SK-N-SH (cell line): ENCODE results near the gene PIGN. TPM values are rescaled to one million over a fixed set of nuclear protein-coding genes. Genes with fewer than 3 reads are reported as not detected.

Experiments
- CTCF ChIA-PET: fragments of 300-600, 350-600 bp; formaldehyde crosslinking; extraction: SDS; loops from one replicate; lab custom pipeline; 2021; lab: Yijun Ruan, JAX
- POLR2A ChIA-PET: fragments of 350-600 bp; sonication (Branson Sonifier 250); formaldehyde crosslinking; extraction: SDS; loops from one replicate; lab custom pipeline; 2020; ENCODE audit warnings: antibody characterized with exemption, inconsistent platforms; lab: Yijun Ruan, JAX
- DNase-seq: peaks from one replicate; pipeline ENCODE4 v3.0.0; 2012
- H2AFZ ChIP-seq: fragments of 200-600 bp; sonication (generic); 2 replicates; pipeline ENCODE4 v1.8.1; 2016; ENCODE audit warnings: antibody characterized with exemption, mild to moderate bottlenecking, low read depth
- H3F3A ChIP-seq: fragments of 200-600 bp; sonication (generic); replicated peaks from 2 replicates; pipeline ENCODE3; 2016; ENCODE audit warnings: antibody characterized with exemption, mild to moderate bottlenecking; ENCODE audit not compliant: insufficient read depth
- H3K27ac ChIP-seq, 2 experiments: fragments of 200-500 bp in 1 of 2; fragments of 200-600 bp in 1 of 2; sonication (Bioruptor generic) in 1 of 2; sonication (generic), shearing (Covaris generic) in 1 of 2; 2 replicates each; pipeline versions ENCODE4 v1.5.1 to v1.6.1; 2014 to 2016; ENCODE audit warnings: low read depth in 2 of 2, inconsistent platforms in 1 of 2, low read length in 1 of 2, mild to moderate bottlenecking in 1 of 2, mixed read lengths in 1 of 2
- H3K27me3 ChIP-seq: fragments of 200-600 bp; sonication (generic), shearing (Covaris generic); 2 replicates; pipeline ENCODE4 v1.6.1; 2016; ENCODE audit warnings: mixed run types; ENCODE audit not compliant: insufficient read depth
- H3K36me3 ChIP-seq, 2 experiments: fragments of 200-500 bp in 1 of 2; fragments of 200-600 bp in 1 of 2; sonication (Bioruptor generic) in 1 of 2; sonication (generic) in 1 of 2; replicated peaks in 1 of 2; 2 replicates each; pipeline versions ENCODE3 to v1.5.1; 2014 to 2016; ENCODE audit warnings: low read length in 1 of 2, mild to moderate bottlenecking in 1 of 2; ENCODE audit not compliant: insufficient read depth in 2 of 2, control insufficient read depth in 1 of 2
- H3K4me1 ChIP-seq, 2 experiments: fragments of 200-500 bp in 1 of 2; fragments of 200-600 bp in 1 of 2; sonication (Bioruptor generic) in 1 of 2; sonication (generic), shearing (Covaris generic) in 1 of 2; 2 replicates each; pipeline versions ENCODE4 v1.5.1 to v1.6.1; 2014 to 2016; ENCODE audit warnings: low read depth in 1 of 2, low read length in 1 of 2, mixed run types in 1 of 2; ENCODE audit not compliant: insufficient read depth in 2 of 2, control insufficient read depth in 1 of 2
- H3K4me2 ChIP-seq: fragments of 200-600 bp; sonication (generic), shearing (Covaris generic); 2 replicates; pipeline ENCODE4 v1.6.1; 2017; ENCODE audit warnings: mixed run types
- H3K4me3 ChIP-seq, 2 experiments: fragments of 200-500 bp in 1 of 2; fragments of 200-600 bp in 1 of 2; sonication (Bioruptor generic) in 1 of 2; sonication (generic), shearing (Covaris generic) in 1 of 2; 2 replicates each; pipeline versions ENCODE4 v1.5.1 to v1.8.1; 2014 to 2016; ENCODE audit warnings: low read depth in 2 of 2, inconsistent platforms in 1 of 2, low read length in 1 of 2, mild to moderate bottlenecking in 1 of 2, mixed read lengths in 1 of 2, moderate library complexity in 1 of 2
- H3K79me2 ChIP-seq: fragments of 200-600 bp; sonication (generic); 2 replicates; pipeline ENCODE4 v1.8.1; 2017; ENCODE audit warnings: mild to moderate bottlenecking; ENCODE audit not compliant: insufficient read depth
- H3K9ac ChIP-seq: fragments of 200-600 bp; sonication (generic); 2 replicates; pipeline ENCODE4 v1.6.1; 2017; ENCODE audit warnings: mixed run types
- H3K9me2 ChIP-seq: fragments of 200-600 bp; sonication (generic); 2 replicates; pipeline ENCODE4 v1.6.1; 2017; ENCODE audit warnings: mixed run types
- H3K9me3 ChIP-seq: fragments of 200-600 bp; sonication (generic); 2 replicates; pipeline ENCODE4 v1.6.1; 2017; ENCODE audit warnings: mixed run types, mild to moderate bottlenecking, moderate library complexity
- H4K20me1 ChIP-seq: fragments of 200-600 bp; sonication (generic); 2 replicates; pipeline ENCODE4 v1.6.1; 2017; ENCODE audit warnings: mild to moderate bottlenecking, mixed run types; ENCODE audit not compliant: insufficient read depth
- CHD2 ChIP-seq: fragments of 150-350 bp; IDR thresholded peaks from 2 replicates; pipeline ENCODE4 v1.6.1; 2018; ENCODE audit warnings: low read length; ENCODE audit not compliant: partially characterized antibody
- EP300 ChIP-seq, 2 experiments: IDR thresholded peaks; 2 replicates each; pipeline versions ENCODE4 v1.4.0 to v1.6.1; 2012; ENCODE audit warnings: borderline replicate concordance in 1 of 2, low read depth in 1 of 2, low read length in 1 of 2
- FOSL2 ChIP-seq: IDR thresholded peaks from 2 replicates; pipeline ENCODE4 v1.4.0; 2012; ENCODE audit warnings: low read depth, mild to moderate bottlenecking, moderate library complexity, borderline replicate concordance
- GABPA ChIP-seq: IDR thresholded peaks from 2 replicates; pipeline ENCODE4 v1.4.0; 2012; ENCODE audit warnings: low read depth, mild to moderate bottlenecking
- IRF3 ChIP-seq: fragments of 150-350 bp; IDR thresholded peaks from 2 replicates; pipeline ENCODE4 v1.6.1; 2016; ENCODE audit warnings: mild to moderate bottlenecking, low read depth, low read length
- NRF1 ChIP-seq: IDR thresholded peaks from 2 replicates; pipeline ENCODE4 v1.6.1; 2012; ENCODE audit warnings: low read depth, mild to moderate bottlenecking, low read length
- POLR2AphosphoS5 ChIP-seq: IDR thresholded peaks from 2 replicates; pipeline ENCODE4 v1.6.1; 2012; ENCODE audit warnings: low read depth, low read length
- RAD21 ChIP-seq: IDR thresholded peaks from 2 replicates; pipeline ENCODE4 v1.6.1; 2012; ENCODE audit warnings: mild to moderate bottlenecking, low read length
- RCOR1 ChIP-seq: fragments of 150-350 bp; IDR thresholded peaks from 2 replicates; pipeline ENCODE4 v1.6.1; 2017; ENCODE audit warnings: antibody characterized with exemption, low read length
- RFX5 ChIP-seq: IDR thresholded peaks from 2 replicates; pipeline ENCODE4 v1.6.1; 2012; ENCODE audit warnings: mild to moderate bottlenecking, improper control_type of control experiment, low read length
- RXRA ChIP-seq: IDR thresholded peaks from 2 replicates; pipeline ENCODE4 v1.4.0; 2012; ENCODE audit warnings: low read depth, mild to moderate bottlenecking, borderline replicate concordance
- SMC3 ChIP-seq: IDR thresholded peaks from 2 replicates; pipeline ENCODE4 v1.6.1; 2012; ENCODE audit warnings: low read depth, low read length, improper control_type of control experiment
- TCF12 ChIP-seq: IDR thresholded peaks from 2 replicates; pipeline ENCODE4 v1.4.0; 2012
- USF1 ChIP-seq: IDR thresholded peaks from 2 replicates; pipeline ENCODE4 v1.4.0; 2012; ENCODE audit warnings: low read depth, borderline replicate concordance
- WGBS: methylation state at CpG from one replicate; pipeline ENCODE4 v1.1.6; 2017; ENCODE audit warnings: low lambda C conversion rate; 5-methylcytosine and 5-hydroxymethylcytosine counted together
- polyA plus RNA-seq, 3 experiments: library from polyadenylated mRNA; depleted of rRNA; stranded (reverse); fragments of >200 nt; gene quantifications; 2 replicates each; pipeline ENCODE4 v1.2.3, GENCODE V29; 2012

The PIGN gene
- polyA plus RNA-seq, 1 of the 3 experiments (the other 2 are of a cell fraction) = 6.1 TPM

- peaks cover 14 to 34% of the 10 kb centered on the region in 2 experiments for H3K36me3 ChIP-seq
- H3K4me1 ChIP-seq = no peaks in the 10 kb centered on the region
- H3K4me3 ChIP-seq = no peak overlapping the region
- TF ChIP-seq FOSL2 = no peak
- no peak for TF ChIP-seq RAD21
- TF ChIP-seq RCOR1 = no peak
- TF ChIP-seq USF1 = no peak
- no peak for TF ChIP-seq RFX5
- TF ChIP-seq IRF3 = no peak
- TF ChIP-seq RXRA = no peak
- 85% methylated on average over 5 of the region's 5 CpGs for WGBS
- DNase-seq = no peak
- no peak overlapping the region for H3K4me2 ChIP-seq
- no peaks in the 10 kb centered on the region for H3K27me3 ChIP-seq
- POLR2A ChIA-PET = no interaction called here
- H3K79me2 ChIP-seq = no peaks in the 10 kb centered on the region
- H4K20me1 ChIP-seq = no peaks in the 10 kb centered on the region
- no peak overlapping the region for H3K9ac ChIP-seq
- H3K9me3 ChIP-seq = no peaks in the 10 kb centered on the region
- CTCF ChIA-PET = no interaction called here
- H3F3A ChIP-seq = no peaks in the 10 kb centered on the region
- H2AFZ ChIP-seq = no peak overlapping the region
- no peak overlapping the region for H3K27ac ChIP-seq
- H3K9me2 ChIP-seq = no peaks in the 10 kb centered on the region
Observed at GRCh38 chr18:62085756-62086155, 101.1 kb downstream of the PIGN start.

GRCh38 chr18:62081761-62082294 is 105.0 kb downstream of the PIGN start:
- TF ChIP-seq SMC3 = no peak
- no peak for TF ChIP-seq TCF12
- TF ChIP-seq EP300 (IDR thresholded peaks at IDR 0.05; ENCODE audit: borderline replicate concordance in 1 of 2, low read depth in 1 of 2, low read length in 1 of 2) = no peak
- TF ChIP-seq POLR2AphosphoS5 = no peak
- TF ChIP-seq GABPA = no peak
- no peak for TF ChIP-seq NRF1
- no peak for TF ChIP-seq RAD21
- TF ChIP-seq USF1 = no peak
- no peak for TF ChIP-seq CHD2
- no peaks in the 10 kb centered on the region for H3K9me3 ChIP-seq
- H3K27me3 ChIP-seq = no peaks in the 10 kb centered on the region
- CTCF ChIA-PET = no interaction called here
- no peaks in the 10 kb centered on the region for H3K4me1 ChIP-seq
- H3F3A ChIP-seq = no peaks in the 10 kb centered on the region
- no peak overlapping the region for H3K27ac ChIP-seq
- peaks cover 5 to 21% of the 10 kb centered on the region in 2 experiments for H3K36me3 ChIP-seq
- H2AFZ ChIP-seq = no peak overlapping the region
- H3K9me2 ChIP-seq = no peaks in the 10 kb centered on the region
- no peak overlapping the region for H3K9ac ChIP-seq
- H4K20me1 ChIP-seq = no peaks in the 10 kb centered on the region
- POLR2A ChIA-PET = no interaction called here
- no peak overlapping the region for H3K4me2 ChIP-seq
- no peak for DNase-seq
- no peak overlapping the region for H3K4me3 ChIP-seq
- no peaks in the 10 kb centered on the region for H3K79me2 ChIP-seq
- WGBS = 100% methylated on average over 1 of the region's 1 CpG
